ENCODE measurements around the gene HOXD1.

DNA sequence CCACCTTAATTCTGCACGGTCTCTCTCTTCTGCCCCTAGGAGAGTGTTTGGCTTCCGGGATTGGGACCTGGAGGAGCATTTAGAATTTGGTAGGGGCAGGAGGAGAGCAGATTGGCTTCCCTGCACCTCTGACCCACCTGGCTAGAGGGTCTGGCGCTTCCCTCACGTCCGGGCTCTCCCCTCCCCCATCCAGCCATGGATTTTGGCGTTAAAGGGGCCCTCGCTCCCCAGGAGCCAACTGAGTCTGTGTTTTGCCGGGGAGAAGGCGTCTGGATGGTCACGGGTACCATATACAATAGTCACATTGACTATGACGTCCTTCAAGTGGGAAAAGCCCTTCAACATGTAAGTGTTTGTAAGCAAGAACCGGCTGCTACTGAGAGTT lies 24.8 kb upstream of the HOXD1 start:
- no peak for TF ChIP-seq CTCF (IDR thresholded peaks at IDR 0.05; ENCODE audit: extremely low read depth in 1 of 2, insufficient read depth in 1 of 2, low read depth in 1 of 2, low read length in 2 of 2)
- no peak for TF ChIP-seq POLR2A (IDR thresholded peaks at IDR 0.05; ENCODE audit: low read depth, low read length)
- TF ChIP-seq EZH2 (IDR thresholded peaks at IDR 0.05; ENCODE audit: borderline replicate concordance, low read depth, low read length, severe bottlenecking) = no peak
- TF ChIP-seq POLR2AphosphoS5 (IDR thresholded peaks at IDR 0.05; ENCODE audit: insufficient read depth, low read depth, low read length) = no peak

Data from endothelial cell of umbilical vein (primary cell).